ENCODE data around the gene VSIG10L2.

DNA sequence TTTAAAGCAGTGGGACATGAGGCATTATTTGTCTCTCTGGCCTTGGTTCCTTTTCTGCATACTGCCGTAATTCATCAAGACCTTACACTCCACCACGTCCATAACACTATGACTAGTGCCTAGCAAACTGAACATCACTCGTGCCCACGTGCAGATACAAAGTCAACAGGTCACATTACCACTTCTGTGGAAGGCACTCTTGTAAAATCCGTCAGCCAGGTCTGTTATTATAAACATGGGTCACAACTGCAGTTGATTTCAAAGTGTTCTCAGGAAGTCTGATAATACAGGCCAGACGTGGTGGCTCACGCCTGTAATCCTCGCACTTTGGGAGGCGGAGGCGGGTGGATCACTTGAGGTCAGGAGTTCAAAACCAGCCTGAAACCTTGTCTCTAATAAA is 14.1 kb downstream of the VSIG10L2 start:
- TF ChIP-seq CTCF (IDR thresholded peaks at IDR 0.05; ENCODE audit: low read depth, low read length), result no peak
- TF ChIP-seq POLR2A (IDR thresholded peaks at IDR 0.05; ENCODE audit: extremely low read depth, insufficient read length), result no peak
